Measurements from ENCODE around the gene CARD9. TPM values are rescaled to one million over a fixed set of nuclear protein-coding genes. Genes with fewer than 3 reads are reported as not detected.

CARD9 gene
- polyA plus RNA-seq, 1 of the 3 experiments (the other 2 are of a cell fraction), result 1.1 TPM

GRCh38 chr9:136333045-136333444 is 40.4 kb downstream of the CARD9 start:
- Histone ChIP-seq H3F3A (replicated peaks; ENCODE audit: insufficient read depth) (no peaks in the 10 kb centered on the region), H4K20me1 (ENCODE audit: insufficient read depth) (peaks cover 45% of the 10 kb centered on the region), H3K9me3 (no peaks in the 10 kb centered on the region), H3K27me3 (ENCODE audit: insufficient read depth) (no peaks in the 10 kb centered on the region), H3K79me2 (ENCODE audit: insufficient read depth) (peaks cover 51% of the 10 kb centered on the region), H3K4me3 (ENCODE audit: low read depth in 2 of 2, low read length in 1 of 2) (no peak overlapping the region), H3K9ac (no peak overlapping the region), H2AFZ (ENCODE audit: low read depth) (no peak overlapping the region), H3K4me2 (no peak overlapping the region), H3K27ac (ENCODE audit: low read depth in 2 of 2, low read length in 1 of 2) (no peak overlapping the region), H3K4me1 (ENCODE audit: control insufficient read depth in 1 of 2, insufficient read depth in 2 of 2, low read depth in 1 of 2, low read length in 1 of 2) (peaks cover 9 to 14% of the 10 kb centered on the region in 2 experiments; a peak in 1 of 4 replicates), H3K9me2 (no peaks in the 10 kb centered on the region), H3K36me3 (replicated peaks in 1 of 2; ENCODE audit: control insufficient read depth in 1 of 2, insufficient read depth in 2 of 2, low read length in 1 of 2) (peaks cover 0 to 24% of the 10 kb centered on the region in 2 experiments)
- 94% methylated on average over 3 of the region's 12 CpGs for WGBS (ENCODE audit: low lambda C conversion rate)
- POLR2A ChIA-PET, result no interaction called here
- TF ChIP-seq MXI1 (IDR thresholded peaks at IDR 0.05; ENCODE audit: low read depth, low read length) (no peak), RAD21 (IDR thresholded peaks at IDR 0.05; ENCODE audit: low read length) (no peak), FOXJ3 (CRISPR knock-in tag; IDR thresholded peaks at IDR 0.05) (no peak), SIN3A (IDR thresholded peaks at IDR 0.05; ENCODE audit: borderline replicate concordance, low read depth, low read length) (no peak), RFX5 (IDR thresholded peaks at IDR 0.05; ENCODE audit: low read length) (no peak)
- DNase-seq, result no peak
- CTCF ChIA-PET, result interaction anchor here (3.0 kb wide), 1 partner anchor 13 kb away, joined by 13 read pairs; no protein-coding TSS in a partner anchor

GRCh38 chr9:136332482-136332983 is 40.9 kb downstream of the CARD9 start:
- ChIA-PET POLR2A (no interaction called here), CTCF (interaction anchor here (1.2 to 1.8 kb wide), 3 partner anchors 14 to 48 kb away, joined by 3 to 5 read pairs (median 4); no protein-coding TSS in a partner anchor)
- H3K36me3 ChIP-seq (replicated peaks in 1 of 2; ENCODE audit: control insufficient read depth in 1 of 2, insufficient read depth in 2 of 2, low read length in 1 of 2), result peaks cover 0 to 19% of the 10 kb centered on the region in 2 experiments
- H3K9ac ChIP-seq, result no peak overlapping the region
- 93% methylated on average over 11 of the region's 11 CpGs for WGBS (ENCODE audit: low lambda C conversion rate)
- H3K9me3 ChIP-seq, result no peaks in the 10 kb centered on the region
- TF ChIP-seq RFX5 (IDR thresholded peaks at IDR 0.05; ENCODE audit: low read length) (no peak), TEAD4 (IDR thresholded peaks at IDR 0.05; ENCODE audit: borderline replicate concordance, insufficient read depth) (no peak), ELF1 (IDR thresholded peaks at IDR 0.05) (no peak), TCF12 (IDR thresholded peaks at IDR 0.05) (no peak), RAD21 (IDR thresholded peaks at IDR 0.05; ENCODE audit: low read length) (no peak)
- H3K27ac ChIP-seq (ENCODE audit: low read depth in 2 of 2, low read length in 1 of 2), result no peak overlapping the region
- no peak overlapping the region for H3K4me2 ChIP-seq
- no peaks in the 10 kb centered on the region for H3K27me3 ChIP-seq (ENCODE audit: insufficient read depth)
- no peak overlapping the region for H3K4me3 ChIP-seq (ENCODE audit: low read depth in 2 of 2, low read length in 1 of 2)
- peaks cover 9 to 15% of the 10 kb centered on the region in 2 experiments; a peak in 1 of 4 replicates for H3K4me1 ChIP-seq (ENCODE audit: control insufficient read depth in 1 of 2, insufficient read depth in 2 of 2, low read depth in 1 of 2, low read length in 1 of 2)
- H4K20me1 ChIP-seq (ENCODE audit: insufficient read depth), result peaks cover 45% of the 10 kb centered on the region
- DNase-seq, result no peak
- no peaks in the 10 kb centered on the region for H3K9me2 ChIP-seq
- peaks cover 52% of the 10 kb centered on the region for H3K79me2 ChIP-seq (ENCODE audit: insufficient read depth)
- no peak overlapping the region for H2AFZ ChIP-seq (ENCODE audit: low read depth)
- H3F3A ChIP-seq (replicated peaks; ENCODE audit: insufficient read depth), result no peaks in the 10 kb centered on the region

GRCh38 chr9:136331556-136332481 is 41.6 kb downstream of the CARD9 start:
- Histone ChIP-seq H3K4me1 (ENCODE audit: control insufficient read depth in 1 of 2, insufficient read depth in 2 of 2, low read depth in 1 of 2, low read length in 1 of 2) (peaks cover 11 to 18% of the 10 kb centered on the region in 2 experiments; a peak in 3 of 4 replicates), H3K27me3 (ENCODE audit: insufficient read depth) (no peaks in the 10 kb centered on the region), H3K79me2 (ENCODE audit: insufficient read depth) (peaks cover 52% of the 10 kb centered on the region), H3K9me3 (no peaks in the 10 kb centered on the region), H3K27ac (ENCODE audit: low read depth in 2 of 2, low read length in 1 of 2) (no peak overlapping the region), H3K36me3 (replicated peaks in 1 of 2; ENCODE audit: control insufficient read depth in 1 of 2, insufficient read depth in 2 of 2, low read length in 1 of 2) (peaks cover 0 to 12% of the 10 kb centered on the region in 2 experiments), H3K9ac (no peak overlapping the region), H3K4me3 (ENCODE audit: low read depth in 2 of 2, low read length in 1 of 2) (no peak overlapping the region), H3F3A (replicated peaks; ENCODE audit: insufficient read depth) (peaks cover 2% of the 10 kb centered on the region), H3K9me2 (no peaks in the 10 kb centered on the region), H4K20me1 (ENCODE audit: insufficient read depth) (peaks cover 45% of the 10 kb centered on the region), H2AFZ (ENCODE audit: low read depth) (no peak overlapping the region), H3K4me2 (no peak overlapping the region)
- POLR2A ChIA-PET, result no interaction called here
- CTCF ChIA-PET, result interaction anchor here (0.8 to 1.8 kb wide), 4 partner anchors 14 to 48 kb away, joined by 3 to 5 read pairs (median 4); no protein-coding TSS in a partner anchor
- 92% methylated on average over 23 of the region's 46 CpGs for WGBS (ENCODE audit: low lambda C conversion rate)
- DNase-seq, result no peak
- TF ChIP-seq RFX5 (IDR thresholded peaks at IDR 0.05; ENCODE audit: low read length) (no peak), ZBTB33 (IDR thresholded peaks at IDR 0.05; ENCODE audit: borderline replicate concordance, low read depth) (no peak), SMC3 (IDR thresholded peaks at IDR 0.05; ENCODE audit: low read depth, low read length) (no peak), EP300 (IDR thresholded peaks at IDR 0.05; ENCODE audit: borderline replicate concordance in 1 of 2, low read depth in 1 of 2, low read length in 1 of 2) (no peak), GABPA (IDR thresholded peaks at IDR 0.05; ENCODE audit: low read depth) (no peak), EZH2phosphoT487 (IDR thresholded peaks at IDR 0.05; ENCODE audit: borderline replicate concordance, low read depth) (no peak), RCOR1 (IDR thresholded peaks at IDR 0.05; ENCODE audit: low read length) (no peak), USF1 (IDR thresholded peaks at IDR 0.05; ENCODE audit: borderline replicate concordance, low read depth) (no peak), IRF3 (IDR thresholded peaks at IDR 0.05; ENCODE audit: low read depth, low read length) (no peak)

Measured in SK-N-SH (cell line).